ENCODE results near the gene HNRNPA3.
"Not testable (repeated sequence)": the region's sequence is repeated elsewhere in the genome, so short reads cannot be mapped to it uniquely, and the experiment has no call there.

HNRNPA3 gene

GRCh38 chr2:177246000-177246399 lies 33.4 kb downstream of the HNRNPA3 start:
- no peak for DNase-seq (ENCODE audit: low spot score)

GRCh38 chr2:177246523-177247030 lies 34.0 kb downstream of the HNRNPA3 start:
- DNase-seq (ENCODE audit: low spot score): not testable (repeated sequence)

More at GRCh38 chr2:177246000-177246399, 33.4 kb downstream of the HNRNPA3 start:
- TF ChIP-seq CTCF (IDR thresholded peaks at IDR 0.05; ENCODE audit: extremely low read depth, missing control alignments): no peak

- no peak for TF ChIP-seq CTCF (IDR thresholded peaks at IDR 0.05; ENCODE audit: extremely low read depth, missing control alignments)
- DNase-seq (ENCODE audit: low spot score): no peak
These were observed 35.2 kb downstream of the HNRNPA3 start for GRCh38 chr2:177247693-177248262.

GRCh38 chr2:177249038-177249437 lies 36.4 kb downstream of the HNRNPA3 start:
- TF ChIP-seq CTCF (IDR thresholded peaks at IDR 0.05; ENCODE audit: extremely low read depth, missing control alignments): no peak

GRCh38 chr2:177250461-177250860 lies 37.9 kb downstream of the HNRNPA3 start:
- DNase-seq (ENCODE audit: low spot score): no peak
- no peak for TF ChIP-seq CTCF (IDR thresholded peaks at IDR 0.05; ENCODE audit: extremely low read depth, missing control alignments)

More at GRCh38 chr2:177249038-177249437, 36.4 kb downstream of the HNRNPA3 start:
- DNase-seq (ENCODE audit: low spot score): no peak

- DNase-seq (ENCODE audit: low spot score): no peak
- TF ChIP-seq CTCF (IDR thresholded peaks at IDR 0.05; ENCODE audit: extremely low read depth, missing control alignments): no peak
These were observed 38.6 kb downstream of the HNRNPA3 start for GRCh38 chr2:177251165-177251542.

- no peak for DNase-seq (ENCODE audit: low spot score)
These were observed 40.4 kb downstream of the HNRNPA3 start for GRCh38 chr2:177252808-177253531.

More at GRCh38 chr2:177252808-177253531, 40.4 kb downstream of the HNRNPA3 start:
- TF ChIP-seq CTCF (IDR thresholded peaks at IDR 0.05; ENCODE audit: extremely low read depth, missing control alignments): no peak
